Liver (tissue), 3 donors: Measurements from ENCODE around the gene ZDHHC11B.
"Not testable (repeated sequence)": the region's sequence is repeated elsewhere in the genome, so short reads cannot be mapped to it uniquely, and the experiment has no call there.

ENCODE experiments used
- FOXA1 ChIP-seq: IDR thresholded peaks from 2 replicates; pipeline ENCODE4 v1.6.1; 2016; ENCODE audit warnings: antibody characterized with exemption
- GABPA ChIP-seq, 2 donors: IDR thresholded peaks in 1 of 2; conservative IDR thresholded peaks in 1 of 2; 2 replicates each; pipeline ENCODE4 v1.6.1; 2016; ENCODE audit warnings: antibody characterized with exemption in 2 of 2, mild to moderate bottlenecking in 1 of 2, moderate library complexity in 1 of 2
- HNF4A ChIP-seq, 2 donors: conservative IDR thresholded peaks; 2 replicates each; pipeline ENCODE4 v1.6.1; 2016; ENCODE audit warnings: antibody characterized with exemption in 2 of 2, mild to moderate bottlenecking in 2 of 2
- JUND ChIP-seq, 2 donors: IDR thresholded peaks; 2 replicates each; pipeline ENCODE4 v1.6.1; 2016; ENCODE audit warnings: antibody characterized with exemption in 2 of 2
- MAX ChIP-seq: IDR thresholded peaks from 2 replicates; pipeline ENCODE4 v1.6.1; 2016; ENCODE audit warnings: antibody characterized with exemption
- NR2F2 ChIP-seq: IDR thresholded peaks from 2 replicates; pipeline ENCODE4 v1.6.1; 2016; ENCODE audit warnings: antibody characterized with exemption
- RAD21 ChIP-seq, 2 donors: IDR thresholded peaks; 2 replicates each; pipeline ENCODE4 v1.6.1; 2016; ENCODE audit warnings: antibody characterized with exemption in 2 of 2, mild to moderate bottlenecking in 2 of 2
- SP1 ChIP-seq: IDR thresholded peaks from 2 replicates; pipeline ENCODE4 v1.6.1; 2018; ENCODE audit warnings: antibody characterized with exemption, mild to moderate bottlenecking
- TAF1 ChIP-seq: conservative IDR thresholded peaks from 2 replicates; pipeline ENCODE4 v1.6.1; 2016; ENCODE audit warnings: antibody characterized with exemption, mild to moderate bottlenecking
- YY1 ChIP-seq: IDR thresholded peaks from 2 replicates; pipeline ENCODE4 v1.6.1; 2016; ENCODE audit warnings: antibody characterized with exemption, mild to moderate bottlenecking
- TF ChIP-seq, protein P1 (sequence below): fragments of 150-350 bp; IDR thresholded peaks from 2 replicates; pipeline ENCODE4 v1.5.1; 2017; ENCODE audit warnings: improper control_type of control experiment, low read depth, low read length; ENCODE audit not compliant: missing input control
- TF ChIP-seq, protein P2 (sequence below): IDR thresholded peaks from 2 replicates; pipeline ENCODE4 v1.6.1; 2016; ENCODE audit warnings: antibody characterized with exemption, mild to moderate bottlenecking
- TF ChIP-seq, protein P3 (sequence below): IDR thresholded peaks from 2 replicates; pipeline ENCODE4 v1.6.1; 2016; ENCODE audit warnings: antibody characterized with exemption
- donor health status: healthy.
- donor health status: healthy.

DNA sequence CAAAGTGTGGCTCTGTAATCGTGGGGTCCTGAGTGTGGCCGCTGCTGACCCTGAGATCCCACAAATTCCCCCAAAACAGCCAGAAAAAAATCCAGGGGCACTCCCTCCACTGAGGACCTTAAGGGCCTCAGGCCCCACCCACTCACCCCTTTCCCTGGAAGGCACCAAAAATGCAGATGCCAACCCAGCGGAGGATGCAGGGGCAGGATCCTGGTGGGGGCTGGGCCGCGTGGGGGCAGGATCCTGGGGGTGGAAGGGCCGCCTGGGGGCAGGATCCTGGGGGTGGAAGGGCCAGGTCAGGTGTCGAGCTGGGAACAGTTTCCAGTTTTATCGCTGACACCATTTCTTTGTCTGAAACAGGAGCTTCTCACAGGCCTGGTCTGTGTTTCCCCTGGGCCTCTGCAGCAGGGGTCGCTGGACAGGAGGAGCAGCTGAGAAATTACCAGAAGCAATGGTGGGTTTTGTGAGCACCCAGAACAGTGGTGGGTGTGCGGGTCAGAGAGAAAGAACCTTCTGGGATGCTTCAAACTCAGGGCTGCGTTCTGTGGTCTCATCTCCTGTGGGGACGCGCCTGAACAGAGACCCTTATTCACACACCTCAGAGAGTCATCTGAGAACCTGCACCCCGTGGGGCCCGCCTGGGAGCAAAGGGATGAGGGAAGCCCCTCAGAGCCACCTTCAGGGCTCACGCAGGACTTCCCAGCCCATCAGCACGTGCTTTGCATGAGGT is 105.2 kb downstream of the ZDHHC11B start:
- TF ChIP-seq, protein P1, sequence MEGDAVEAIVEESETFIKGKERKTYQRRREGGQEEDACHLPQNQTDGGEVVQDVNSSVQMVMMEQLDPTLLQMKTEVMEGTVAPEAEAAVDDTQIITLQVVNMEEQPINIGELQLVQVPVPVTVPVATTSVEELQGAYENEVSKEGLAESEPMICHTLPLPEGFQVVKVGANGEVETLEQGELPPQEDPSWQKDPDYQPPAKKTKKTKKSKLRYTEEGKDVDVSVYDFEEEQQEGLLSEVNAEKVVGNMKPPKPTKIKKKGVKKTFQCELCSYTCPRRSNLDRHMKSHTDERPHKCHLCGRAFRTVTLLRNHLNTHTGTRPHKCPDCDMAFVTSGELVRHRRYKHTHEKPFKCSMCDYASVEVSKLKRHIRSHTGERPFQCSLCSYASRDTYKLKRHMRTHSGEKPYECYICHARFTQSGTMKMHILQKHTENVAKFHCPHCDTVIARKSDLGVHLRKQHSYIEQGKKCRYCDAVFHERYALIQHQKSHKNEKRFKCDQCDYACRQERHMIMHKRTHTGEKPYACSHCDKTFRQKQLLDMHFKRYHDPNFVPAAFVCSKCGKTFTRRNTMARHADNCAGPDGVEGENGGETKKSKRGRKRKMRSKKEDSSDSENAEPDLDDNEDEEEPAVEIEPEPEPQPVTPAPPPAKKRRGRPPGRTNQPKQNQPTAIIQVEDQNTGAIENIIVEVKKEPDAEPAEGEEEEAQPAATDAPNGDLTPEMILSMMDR = not testable (repeated sequence)
- TF ChIP-seq JUND (IDR thresholded peaks at IDR 0.05); RAD21 (IDR thresholded peaks at IDR 0.05); FOXA1; MAX; TAF1; SP1; NR2F2; YY1; GABPA (IDR thresholded peaks at IDR 0.05 in 1 of 2, conservative IDR thresholded peaks at IDR 0.05 in 1 of 2); HNF4A (conservative IDR thresholded peaks at IDR 0.05): not testable (repeated sequence)
- TF ChIP-seq, protein P2, sequence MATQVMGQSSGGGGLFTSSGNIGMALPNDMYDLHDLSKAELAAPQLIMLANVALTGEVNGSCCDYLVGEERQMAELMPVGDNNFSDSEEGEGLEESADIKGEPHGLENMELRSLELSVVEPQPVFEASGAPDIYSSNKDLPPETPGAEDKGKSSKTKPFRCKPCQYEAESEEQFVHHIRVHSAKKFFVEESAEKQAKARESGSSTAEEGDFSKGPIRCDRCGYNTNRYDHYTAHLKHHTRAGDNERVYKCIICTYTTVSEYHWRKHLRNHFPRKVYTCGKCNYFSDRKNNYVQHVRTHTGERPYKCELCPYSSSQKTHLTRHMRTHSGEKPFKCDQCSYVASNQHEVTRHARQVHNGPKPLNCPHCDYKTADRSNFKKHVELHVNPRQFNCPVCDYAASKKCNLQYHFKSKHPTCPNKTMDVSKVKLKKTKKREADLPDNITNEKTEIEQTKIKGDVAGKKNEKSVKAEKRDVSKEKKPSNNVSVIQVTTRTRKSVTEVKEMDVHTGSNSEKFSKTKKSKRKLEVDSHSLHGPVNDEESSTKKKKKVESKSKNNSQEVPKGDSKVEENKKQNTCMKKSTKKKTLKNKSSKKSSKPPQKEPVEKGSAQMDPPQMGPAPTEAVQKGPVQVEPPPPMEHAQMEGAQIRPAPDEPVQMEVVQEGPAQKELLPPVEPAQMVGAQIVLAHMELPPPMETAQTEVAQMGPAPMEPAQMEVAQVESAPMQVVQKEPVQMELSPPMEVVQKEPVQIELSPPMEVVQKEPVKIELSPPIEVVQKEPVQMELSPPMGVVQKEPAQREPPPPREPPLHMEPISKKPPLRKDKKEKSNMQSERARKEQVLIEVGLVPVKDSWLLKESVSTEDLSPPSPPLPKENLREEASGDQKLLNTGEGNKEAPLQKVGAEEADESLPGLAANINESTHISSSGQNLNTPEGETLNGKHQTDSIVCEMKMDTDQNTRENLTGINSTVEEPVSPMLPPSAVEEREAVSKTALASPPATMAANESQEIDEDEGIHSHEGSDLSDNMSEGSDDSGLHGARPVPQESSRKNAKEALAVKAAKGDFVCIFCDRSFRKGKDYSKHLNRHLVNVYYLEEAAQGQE = not testable (repeated sequence)
- TF ChIP-seq, protein P3, sequence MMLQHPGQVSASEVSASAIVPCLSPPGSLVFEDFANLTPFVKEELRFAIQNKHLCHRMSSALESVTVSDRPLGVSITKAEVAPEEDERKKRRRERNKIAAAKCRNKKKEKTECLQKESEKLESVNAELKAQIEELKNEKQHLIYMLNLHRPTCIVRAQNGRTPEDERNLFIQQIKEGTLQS = not testable (repeated sequence)
